HCT116 (cell line): ENCODE results near the gene FAM110A. TPM values are rescaled to one million over a fixed set of nuclear protein-coding genes. Genes with fewer than 3 reads are reported as not detected.

Source experiments
- ATAC-seq: fragments of 200-7000 bp; cut with Tn5 transposase; 2 replicates; pipeline ENCODE4 v1.9.1; 2020; ENCODE audit warnings: mild to moderate bottlenecking, moderate library complexity
- BruUV-seq: library from RNA; stranded (reverse); fragments of 400-500 nt; replicated peaks from 2 replicates; lab custom pipeline; 2021; lab: Mats Ljungman, UMichigan
- CTCF ChIA-PET: fragments of 300-600 bp; sonication (Branson Sonifier 250); formaldehyde crosslinking; loops from one replicate; lab custom pipeline; 2021; ENCODE audit warnings: antibody characterized with exemption; lab: Charles Lee
- POLR2A ChIA-PET: fragments of 300-600, 350-600 bp; sonication (Branson Sonifier 250); formaldehyde crosslinking; loops from one replicate; lab custom pipeline; 2021; ENCODE audit warnings: antibody characterized with exemption; lab: Charles Lee
- RAD21 ChIA-PET, 2 experiments: fragments of 300-600 bp; sonication (Branson Sonifier 250); formaldehyde crosslinking; loops; one replicate each; lab custom pipeline; 2023; ENCODE audit warnings: low total read pairs in 2 of 2; ENCODE audit not compliant: uncharacterized antibody in 2 of 2, unreplicated experiment in 2 of 2, low non-redundant PET in 1 of 2; lab: Charles Lee
- DNase-seq: peaks from one replicate; pipeline ENCODE4 v3.0.0-alpha.2; 2010; ENCODE audit warnings: low read depth, low spot score
- H2AFZ ChIP-seq: fragments of 200-600 bp; shearing (Covaris generic), sonication (generic); 2 replicates; pipeline ENCODE4 v1.6.1; 2017; ENCODE audit warnings: low read depth, mixed run types, mixed read lengths, antibody characterized with exemption, low read length; ENCODE audit not compliant: poor library complexity, severe bottlenecking
- H3K27ac ChIP-seq: 2 replicates; pipeline ENCODE4 v1.5.1; 2012; ENCODE audit warnings: low read depth, low read length
- H3K27me3 ChIP-seq: fragments of 200-600 bp; sonication (generic); 2 replicates; pipeline ENCODE4 v1.6.1; 2016; ENCODE audit warnings: mixed run types, low read length, mixed read lengths; ENCODE audit not compliant: insufficient read depth
- H3K36me3 ChIP-seq, 2 experiments: fragments of 200-500 bp in 1 of 2; fragments of 200-600 bp in 1 of 2; sonication (Bioruptor generic) in 1 of 2; sonication (generic) in 1 of 2; 2 replicates each; pipeline versions ENCODE4 v1.5.1 to v1.6.1; 2014 to 2016; ENCODE audit warnings: low read length in 2 of 2, inconsistent platforms in 1 of 2, mixed read lengths in 1 of 2, mixed run types in 1 of 2; ENCODE audit not compliant: insufficient read depth in 2 of 2, control insufficient read depth in 1 of 2
- H3K4me1 ChIP-seq, 2 experiments: fragments of 200-600 bp in 1 of 2; sonication (generic) in 1 of 2; 2 replicates each; pipeline versions ENCODE4 v1.5.1 to v1.6.1; 2012 to 2017; ENCODE audit warnings: low read length in 2 of 2, inconsistent platforms in 1 of 2, mild to moderate bottlenecking in 1 of 2, mixed read lengths in 1 of 2, mixed run types in 1 of 2, moderate library complexity in 1 of 2; ENCODE audit not compliant: insufficient read depth in 2 of 2, control insufficient read depth in 1 of 2
- H3K4me2 ChIP-seq: fragments of 200-600 bp; sonication (generic); 2 replicates; pipeline ENCODE4 v1.6.1; 2017; ENCODE audit warnings: mixed run types, low read length, mixed read lengths
- H3K4me3 ChIP-seq, 2 experiments: fragments of 200-600 bp in 1 of 2; sonication (generic) in 1 of 2; replicated peaks in 1 of 2; 2 replicates each; pipeline ENCODE4 v1.5.1; 2011 to 2016; ENCODE audit warnings: low read length in 2 of 2, control low read depth in 1 of 2, low read depth in 1 of 2, mild to moderate bottlenecking in 1 of 2, mixed read lengths in 1 of 2, mixed run types in 1 of 2
- H3K79me2 ChIP-seq: fragments of 200-600 bp; sonication (generic); 2 replicates; pipeline ENCODE4 v1.6.1; 2017; ENCODE audit warnings: mild to moderate bottlenecking, mixed run types, low read length, moderate library complexity, mixed read lengths; ENCODE audit not compliant: insufficient read depth
- H3K9ac ChIP-seq: fragments of 200-600 bp; sonication (generic); 2 replicates; pipeline ENCODE4 v1.6.1; 2016; ENCODE audit warnings: low read length, mixed read lengths
- H3K9me2 ChIP-seq: fragments of 200-600 bp; sonication (generic), shearing (Covaris generic); 2 replicates; pipeline ENCODE4 v1.6.1; 2017; ENCODE audit warnings: mixed run types, mild to moderate bottlenecking, moderate library complexity; ENCODE audit not compliant: insufficient read depth
- H3K9me3 ChIP-seq, 2 experiments: fragments of 200-500 bp in 1 of 2; fragments of 200-600 bp in 1 of 2; sonication (Bioruptor generic) in 1 of 2; sonication (generic) in 1 of 2; 2 replicates each; pipeline ENCODE4 v1.6.1; 2014 to 2017; ENCODE audit warnings: low read length in 2 of 2, mixed read lengths in 2 of 2, inconsistent platforms in 1 of 2, low read depth in 1 of 2, mild to moderate bottlenecking in 1 of 2, mixed run types in 1 of 2, moderate library complexity in 1 of 2; ENCODE audit not compliant: control insufficient read depth in 1 of 2, insufficient read depth in 1 of 2
- H4K20me1 ChIP-seq: fragments of 200-600 bp; sonication (generic), shearing (Covaris generic); 2 replicates; pipeline ENCODE4 v1.6.1; 2017; ENCODE audit warnings: mixed run types, mild to moderate bottlenecking, moderate library complexity; ENCODE audit not compliant: insufficient read depth
- EZH2 ChIP-seq: fragments of 200-600 bp; sonication (generic); IDR thresholded peaks from 2 replicates; pipeline ENCODE4 v1.6.1; 2017; ENCODE audit warnings: antibody characterized with exemption, mixed run types
- FOSL1 ChIP-seq: IDR thresholded peaks from 2 replicates; pipeline ENCODE4 v1.6.1; 2012; ENCODE audit warnings: low read depth
- JUND ChIP-seq: IDR thresholded peaks from 2 replicates; pipeline ENCODE4 v1.6.1; 2012
- RAD21 ChIP-seq: IDR thresholded peaks from 2 replicates; pipeline ENCODE4 v1.6.1; 2012; ENCODE audit warnings: low read depth, mild to moderate bottlenecking
- SIN3A ChIP-seq: IDR thresholded peaks from 2 replicates; pipeline ENCODE4 v1.6.1; 2012; ENCODE audit warnings: low read depth
- TCF7L2 ChIP-seq: IDR thresholded peaks from 2 replicates; pipeline ENCODE4 v1.7.0; 2011; ENCODE audit warnings: borderline replicate concordance, inconsistent platforms; ENCODE audit not compliant: insufficient read depth, insufficient read length; ENCODE audit errors: extremely low read depth
- YY1 ChIP-seq: IDR thresholded peaks from 2 replicates; pipeline ENCODE4 v1.6.1; 2011; ENCODE audit warnings: low read length, low read depth, moderate library complexity, mild to moderate bottlenecking; ENCODE audit not compliant: insufficient replicate concordance; ENCODE audit errors: extremely low read depth
- intact Hi-C: fragments of 100-400 bp; cut with micrococcal nuclease; formaldehyde crosslinking; loops from 2 replicates; pipeline ENCODE4 v1.10.0; 2022
- total RNA-seq: library from RNA; stranded (reverse); gene quantifications from one replicate; pipeline ENCODE4 v1.2.1, GENCODE V29; 2021; ENCODE audit not compliant: unreplicated experiment
- TF ChIP-seq, protein P1 (sequence below), 3 experiments: fragments of 200-600 bp in 1 of 3; sonication (generic) in 1 of 3; IDR thresholded peaks in 2 of 3; conservative IDR thresholded peaks in 1 of 3; 2 replicates each; pipeline ENCODE4 v1.5.1; 2012 to 2017; ENCODE audit warnings: low read depth in 2 of 3, low read length in 2 of 3, antibody characterized with exemption in 1 of 3, borderline replicate concordance in 1 of 3, control low read depth in 1 of 3, mild to moderate bottlenecking in 1 of 3, mixed read lengths in 1 of 3, mixed run types in 1 of 3, moderate library complexity in 1 of 3; ENCODE audit not compliant: insufficient read depth in 1 of 3
- TF ChIP-seq, protein P2 (sequence below): IDR thresholded peaks from 2 replicates; pipeline ENCODE4 v1.6.1; 2012; ENCODE audit warnings: low read depth
- TF ChIP-seq, protein P3 (sequence below): IDR thresholded peaks from 2 replicates; pipeline ENCODE4 v1.6.1; 2012

The FAM110A gene
- total RNA-seq, 1 experiment from 2014 or later: 26.4 TPM

DNA sequence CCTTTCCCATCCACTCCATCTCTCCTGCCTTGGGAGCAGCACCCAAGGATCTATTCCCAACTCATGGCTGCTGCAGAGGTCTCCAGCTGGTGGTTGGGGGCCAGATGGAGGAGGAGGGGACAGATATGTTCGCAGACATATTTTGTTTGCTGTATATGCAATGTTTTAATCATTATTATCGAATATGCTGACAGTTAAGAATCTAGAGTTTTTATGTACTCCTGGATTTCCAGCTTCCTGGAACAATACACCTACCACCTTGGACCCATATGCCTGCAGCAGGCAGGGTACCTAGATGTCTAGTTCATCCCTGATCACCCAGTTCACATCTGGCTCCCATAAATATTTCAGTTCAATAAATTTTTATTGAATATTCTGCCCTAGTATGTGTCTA is 9.0 kb downstream of the FAM110A start:
- Histone ChIP-seq H3K79me2 (peaks cover 51% of the 10 kb centered on the region), H3K4me2 (peak overlapping the region; percentile 98), H3K9me2 (no peaks in the 10 kb centered on the region), H4K20me1 (no peaks in the 10 kb centered on the region), H3K27ac (peak overlapping the region; percentile 67), H3K27me3 (no peaks in the 10 kb centered on the region), H3K4me1 (peaks cover 26 to 40% of the 10 kb centered on the region in 2 experiments), H2AFZ (no peak overlapping the region), H3K4me3 (peak overlapping the region; percentile 82 to 86), H3K36me3 (peaks cover 8 to 10% of the 10 kb centered on the region in 2 experiments; a peak in 3 of 4 replicates), H3K9ac (peak overlapping the region; percentile 79), H3K9me3 (no peaks in the 10 kb centered on the region)
- ChIA-PET RAD21 (interaction anchor here in 1 of 2 experiments (0.6 kb wide), 1 partner anchor 15 kb away, joined by 3 read pairs; no protein-coding TSS in a partner anchor), POLR2A (no interaction called here), CTCF (interaction anchor here (1.3 kb wide), 1 partner anchor 24 kb away, joined by 4 read pairs; no protein-coding TSS in a partner anchor)
- DNase-seq (no peak), ATAC-seq (no peak)
- TF ChIP-seq JUND: no peak
- no peak for TF ChIP-seq FOSL1
- TF ChIP-seq, protein P1, sequence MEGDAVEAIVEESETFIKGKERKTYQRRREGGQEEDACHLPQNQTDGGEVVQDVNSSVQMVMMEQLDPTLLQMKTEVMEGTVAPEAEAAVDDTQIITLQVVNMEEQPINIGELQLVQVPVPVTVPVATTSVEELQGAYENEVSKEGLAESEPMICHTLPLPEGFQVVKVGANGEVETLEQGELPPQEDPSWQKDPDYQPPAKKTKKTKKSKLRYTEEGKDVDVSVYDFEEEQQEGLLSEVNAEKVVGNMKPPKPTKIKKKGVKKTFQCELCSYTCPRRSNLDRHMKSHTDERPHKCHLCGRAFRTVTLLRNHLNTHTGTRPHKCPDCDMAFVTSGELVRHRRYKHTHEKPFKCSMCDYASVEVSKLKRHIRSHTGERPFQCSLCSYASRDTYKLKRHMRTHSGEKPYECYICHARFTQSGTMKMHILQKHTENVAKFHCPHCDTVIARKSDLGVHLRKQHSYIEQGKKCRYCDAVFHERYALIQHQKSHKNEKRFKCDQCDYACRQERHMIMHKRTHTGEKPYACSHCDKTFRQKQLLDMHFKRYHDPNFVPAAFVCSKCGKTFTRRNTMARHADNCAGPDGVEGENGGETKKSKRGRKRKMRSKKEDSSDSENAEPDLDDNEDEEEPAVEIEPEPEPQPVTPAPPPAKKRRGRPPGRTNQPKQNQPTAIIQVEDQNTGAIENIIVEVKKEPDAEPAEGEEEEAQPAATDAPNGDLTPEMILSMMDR (IDR thresholded peaks at IDR 0.05 in 2 of 3, conservative IDR thresholded peaks at IDR 0.05 in 1 of 3; ENCODE audit: borderline replicate concordance in 1 of 3, insufficient read depth in 1 of 3, low read depth in 2 of 3, low read length in 2 of 3): no peak
- peak; percentile 48; the same call in 1 of the 2 replicates for TF ChIP-seq SIN3A
- no peak for TF ChIP-seq TCF7L2
- no peak for TF ChIP-seq RAD21
- TF ChIP-seq EZH2: no peak
- BruUV-seq: no TSS peak
- intact Hi-C loops: no loop called here

DNA sequence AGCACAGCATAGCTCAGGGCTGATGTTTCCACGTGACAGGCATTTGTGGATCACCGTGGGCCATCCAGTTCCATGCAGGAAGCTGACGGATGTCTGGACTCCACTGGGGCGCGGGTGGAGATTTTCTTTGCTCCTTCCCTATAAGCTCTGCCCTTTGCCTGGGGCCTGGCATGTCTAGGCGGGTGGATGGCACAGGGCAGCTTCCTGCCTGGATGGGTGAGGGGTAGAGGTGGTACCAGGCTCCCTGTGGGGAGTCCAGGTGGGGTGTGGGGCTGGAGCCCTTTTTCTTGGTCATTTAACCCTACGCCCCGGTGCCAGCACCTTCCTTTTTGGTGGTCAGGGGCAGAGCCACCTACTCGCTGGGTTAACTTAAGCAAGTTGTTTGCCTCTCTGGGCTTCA is 10.4 kb downstream of the FAM110A start:
- Histone ChIP-seq H3K27ac (no peak overlapping the region; the same call in 1 of the 2 replicates), H3K4me3 (no peak overlapping the region), H3K36me3 (peaks cover 8 to 10% of the 10 kb centered on the region in 2 experiments; a peak in 3 of 4 replicates), H3K4me1 (peaks cover 26 to 38% of the 10 kb centered on the region in 2 experiments), H2AFZ (no peak overlapping the region), H3K27me3 (no peaks in the 10 kb centered on the region), H3K4me2 (peak overlapping the region; percentile 98), H3K9me2 (no peaks in the 10 kb centered on the region), H3K9ac (peak overlapping the region; percentile 25; the same call in 1 of the 2 replicates), H3K9me3 (no peaks in the 10 kb centered on the region), H3K79me2 (peaks cover 43% of the 10 kb centered on the region), H4K20me1 (no peaks in the 10 kb centered on the region)
- intact Hi-C loops: no loop called here
- POLR2A ChIA-PET: no interaction called here
- CTCF ChIA-PET: interaction anchor here (0.7 to 0.8 kb wide), 2 partner anchors 11 to 576 kb away, joined by 3 to 4 read pairs; partner anchors contain the start of gene FAM110A
- DNase-seq (no peak), ATAC-seq (no peak)
- BruUV-seq: no TSS peak
- RAD21 ChIA-PET: no interaction called here
- no peak for TF ChIP-seq YY1
- TF ChIP-seq, protein P1 (IDR thresholded peaks at IDR 0.05 in 2 of 3, conservative IDR thresholded peaks at IDR 0.05 in 1 of 3; ENCODE audit: borderline replicate concordance in 1 of 3, insufficient read depth in 1 of 3, low read depth in 2 of 3, low read length in 2 of 3): no peak
- TF ChIP-seq, protein P2, sequence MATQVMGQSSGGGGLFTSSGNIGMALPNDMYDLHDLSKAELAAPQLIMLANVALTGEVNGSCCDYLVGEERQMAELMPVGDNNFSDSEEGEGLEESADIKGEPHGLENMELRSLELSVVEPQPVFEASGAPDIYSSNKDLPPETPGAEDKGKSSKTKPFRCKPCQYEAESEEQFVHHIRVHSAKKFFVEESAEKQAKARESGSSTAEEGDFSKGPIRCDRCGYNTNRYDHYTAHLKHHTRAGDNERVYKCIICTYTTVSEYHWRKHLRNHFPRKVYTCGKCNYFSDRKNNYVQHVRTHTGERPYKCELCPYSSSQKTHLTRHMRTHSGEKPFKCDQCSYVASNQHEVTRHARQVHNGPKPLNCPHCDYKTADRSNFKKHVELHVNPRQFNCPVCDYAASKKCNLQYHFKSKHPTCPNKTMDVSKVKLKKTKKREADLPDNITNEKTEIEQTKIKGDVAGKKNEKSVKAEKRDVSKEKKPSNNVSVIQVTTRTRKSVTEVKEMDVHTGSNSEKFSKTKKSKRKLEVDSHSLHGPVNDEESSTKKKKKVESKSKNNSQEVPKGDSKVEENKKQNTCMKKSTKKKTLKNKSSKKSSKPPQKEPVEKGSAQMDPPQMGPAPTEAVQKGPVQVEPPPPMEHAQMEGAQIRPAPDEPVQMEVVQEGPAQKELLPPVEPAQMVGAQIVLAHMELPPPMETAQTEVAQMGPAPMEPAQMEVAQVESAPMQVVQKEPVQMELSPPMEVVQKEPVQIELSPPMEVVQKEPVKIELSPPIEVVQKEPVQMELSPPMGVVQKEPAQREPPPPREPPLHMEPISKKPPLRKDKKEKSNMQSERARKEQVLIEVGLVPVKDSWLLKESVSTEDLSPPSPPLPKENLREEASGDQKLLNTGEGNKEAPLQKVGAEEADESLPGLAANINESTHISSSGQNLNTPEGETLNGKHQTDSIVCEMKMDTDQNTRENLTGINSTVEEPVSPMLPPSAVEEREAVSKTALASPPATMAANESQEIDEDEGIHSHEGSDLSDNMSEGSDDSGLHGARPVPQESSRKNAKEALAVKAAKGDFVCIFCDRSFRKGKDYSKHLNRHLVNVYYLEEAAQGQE: no peak
- TF ChIP-seq, protein P3, sequence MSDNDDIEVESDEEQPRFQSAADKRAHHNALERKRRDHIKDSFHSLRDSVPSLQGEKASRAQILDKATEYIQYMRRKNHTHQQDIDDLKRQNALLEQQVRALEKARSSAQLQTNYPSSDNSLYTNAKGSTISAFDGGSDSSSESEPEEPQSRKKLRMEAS: no peak
- no peak for TF ChIP-seq EZH2
- no peak for TF ChIP-seq RAD21
